AG04450 (cell line): Measurements from ENCODE around the gene MAD2L1. TPM values are rescaled to one million over a fixed set of nuclear protein-coding genes. Genes with fewer than 3 reads are reported as not detected.
A peak's percentile ranks its signal among the peaks of the same experiment; 100 is the strongest.

Experiments
- CTCF ChIA-PET: fragments of 300-600, 350-600 bp; formaldehyde crosslinking; extraction: SDS; loops from one replicate; lab custom pipeline; 2022; ENCODE audit warnings: antibody characterized with exemption, inconsistent platforms; lab: Charles Lee
- POLR2A ChIA-PET: fragments of 350-600 bp; formaldehyde crosslinking; extraction: SDS; loops from one replicate; lab custom pipeline; 2021; ENCODE audit warnings: antibody characterized with exemption, inconsistent platforms; lab: Yijun Ruan, JAX
- DNase-seq: peaks from one replicate; pipeline ENCODE4 v3.0.0-alpha.2; 2011; ENCODE audit warnings: low read depth, low spot score
- H3K27ac ChIP-seq: one replicate; pipeline ENCODE4 v1.5.1; 2012; ENCODE audit warnings: low read depth, low read length, control low read depth
- H3K27me3 ChIP-seq: one replicate; pipeline ENCODE4 v1.6.0; 2012; ENCODE audit warnings: low read length; ENCODE audit not compliant: control insufficient read depth, insufficient read depth
- H3K4me3 ChIP-seq: 2 replicates; pipeline ENCODE4 v1.5.1; 2011; ENCODE audit warnings: mild to moderate bottlenecking, low read depth, low read length, control low read depth
- H3K9me3 ChIP-seq: 2 replicates; pipeline ENCODE4 v1.5.1; 2012; ENCODE audit warnings: low read length; ENCODE audit not compliant: control insufficient read depth, insufficient read depth
- polyA plus RNA-seq: library from polyadenylated mRNA; depleted of rRNA; stranded (reverse); fragments of >200 nt; gene quantifications from 2 replicates; pipeline ENCODE4 v1.2.3, GENCODE V29; 2011
- TF ChIP-seq, protein P1 (sequence below): IDR thresholded peaks from 2 replicates; pipeline ENCODE4 v1.5.1; 2011; ENCODE audit warnings: low read depth, low read length, control low read depth, inconsistent platforms

Gene MAD2L1
- polyA plus RNA-seq, 1 experiment, result 18.6 TPM

DNA sequence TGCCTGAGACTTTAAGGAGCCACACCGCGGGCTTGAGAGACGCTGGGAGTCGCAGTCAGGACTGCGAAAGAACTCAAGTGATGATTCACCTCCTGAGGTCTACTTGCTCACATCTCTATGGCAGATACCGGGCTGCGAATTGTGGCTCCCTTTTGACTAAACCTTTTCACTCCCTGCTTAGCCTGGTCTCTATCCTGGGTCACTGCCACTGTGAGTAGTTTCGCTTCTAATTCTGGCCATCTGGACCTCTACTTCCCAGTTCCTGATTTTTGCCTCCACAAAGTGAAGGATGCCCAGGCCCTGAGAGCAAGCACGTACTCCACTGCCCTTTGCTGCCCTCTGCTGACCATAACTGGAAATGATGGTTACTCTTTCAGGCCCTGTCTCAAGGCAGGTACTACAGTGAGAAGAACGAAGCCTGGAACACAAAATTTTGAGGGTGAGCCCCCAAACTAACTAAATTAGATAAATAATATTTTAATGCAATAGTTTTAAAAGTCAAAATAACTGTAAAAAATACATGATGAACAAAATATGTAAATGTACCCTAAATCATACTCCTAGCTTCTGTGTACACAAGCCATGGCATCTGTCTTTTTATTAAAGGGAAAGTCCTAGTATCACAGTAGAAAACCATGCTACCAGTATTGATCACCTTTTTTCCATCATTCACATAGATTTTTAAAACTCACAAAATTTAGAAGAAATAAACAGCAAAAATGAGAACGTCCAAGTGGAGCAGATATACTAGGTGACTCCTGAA is 16.7 kb downstream of the MAD2L1 start:
- H3K27ac ChIP-seq, result peak overlapping the region; percentile 71
- CTCF ChIA-PET, result interaction anchor here (1.0 to 11.4 kb wide), 4 partner anchors 315 to 493 kb away, joined by 3 to 175 read pairs (median 13); partner anchors contain the start of gene PDE5A
- TF ChIP-seq, protein P1, sequence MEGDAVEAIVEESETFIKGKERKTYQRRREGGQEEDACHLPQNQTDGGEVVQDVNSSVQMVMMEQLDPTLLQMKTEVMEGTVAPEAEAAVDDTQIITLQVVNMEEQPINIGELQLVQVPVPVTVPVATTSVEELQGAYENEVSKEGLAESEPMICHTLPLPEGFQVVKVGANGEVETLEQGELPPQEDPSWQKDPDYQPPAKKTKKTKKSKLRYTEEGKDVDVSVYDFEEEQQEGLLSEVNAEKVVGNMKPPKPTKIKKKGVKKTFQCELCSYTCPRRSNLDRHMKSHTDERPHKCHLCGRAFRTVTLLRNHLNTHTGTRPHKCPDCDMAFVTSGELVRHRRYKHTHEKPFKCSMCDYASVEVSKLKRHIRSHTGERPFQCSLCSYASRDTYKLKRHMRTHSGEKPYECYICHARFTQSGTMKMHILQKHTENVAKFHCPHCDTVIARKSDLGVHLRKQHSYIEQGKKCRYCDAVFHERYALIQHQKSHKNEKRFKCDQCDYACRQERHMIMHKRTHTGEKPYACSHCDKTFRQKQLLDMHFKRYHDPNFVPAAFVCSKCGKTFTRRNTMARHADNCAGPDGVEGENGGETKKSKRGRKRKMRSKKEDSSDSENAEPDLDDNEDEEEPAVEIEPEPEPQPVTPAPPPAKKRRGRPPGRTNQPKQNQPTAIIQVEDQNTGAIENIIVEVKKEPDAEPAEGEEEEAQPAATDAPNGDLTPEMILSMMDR, result peak; percentile 90

DNA sequence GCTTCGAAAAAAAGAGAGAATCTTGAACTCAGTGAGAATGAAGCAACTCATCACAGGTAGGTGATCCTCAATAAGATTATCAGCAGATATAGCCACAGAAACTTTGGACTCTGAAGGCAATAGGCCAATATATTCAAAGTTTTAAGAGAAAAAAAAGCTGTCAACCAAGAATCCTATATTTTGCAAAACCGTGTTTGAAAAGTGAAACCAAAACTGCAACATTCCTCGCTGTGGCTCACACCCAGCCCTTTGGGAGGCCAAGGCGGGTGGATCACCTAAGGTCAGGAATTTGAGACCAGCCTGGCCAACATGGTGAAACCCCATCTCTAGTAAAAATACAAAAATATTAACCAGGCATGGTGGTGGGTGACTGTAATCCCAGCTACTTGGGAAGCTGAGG is 22.8 kb downstream of the MAD2L1 start:
- POLR2A ChIA-PET, result interaction anchor here (0.7 kb wide), 1 partner anchor 1010 kb away, joined by 3 read pairs; no protein-coding TSS in a partner anchor
- CTCF ChIA-PET, result no interaction called here

More for the DNA sequence above, 16.7 kb downstream of the MAD2L1 start:
- H3K4me3 ChIP-seq, result peak overlapping the region; percentile 31
- POLR2A ChIA-PET, result no interaction called here
- H3K9me3 ChIP-seq, result no peaks in the 10 kb centered on the region
- DNase-seq, result peak; percentile 78
- no peaks in the 10 kb centered on the region for H3K27me3 ChIP-seq

DNA sequence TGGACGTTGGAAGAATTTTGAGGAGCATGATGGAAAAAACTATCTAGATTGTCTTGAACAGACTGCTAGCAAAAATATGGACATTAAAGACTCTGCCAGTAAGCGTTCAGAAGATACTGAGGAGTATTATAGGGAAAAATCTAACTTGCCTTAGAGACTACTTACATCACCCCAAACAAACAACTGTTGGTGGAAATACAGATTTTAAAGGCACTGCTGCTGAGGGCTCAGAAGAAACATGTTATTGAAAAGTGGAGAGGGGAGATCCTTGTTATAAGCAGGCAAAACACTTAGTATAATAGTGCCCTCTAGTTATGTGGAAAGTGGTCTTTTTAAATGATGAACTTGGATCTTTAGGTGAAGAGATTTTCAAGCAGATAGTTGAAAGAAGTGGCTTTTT is 29.2 kb downstream of the MAD2L1 start:
- no peak overlapping the region for H3K27ac ChIP-seq
- no peaks in the 10 kb centered on the region for H3K27me3 ChIP-seq
- DNase-seq, result no peak
- ChIA-PET CTCF (interaction anchor here (1.2 kb wide), 1 partner anchor 13 kb away, joined by 3 read pairs; no protein-coding TSS in a partner anchor), POLR2A (no interaction called here)
- TF ChIP-seq, protein P1, result no peak
- no peak overlapping the region for H3K4me3 ChIP-seq
- no peaks in the 10 kb centered on the region for H3K9me3 ChIP-seq

More for the DNA sequence above, 22.8 kb downstream of the MAD2L1 start:
- H3K4me3 ChIP-seq, result no peak overlapping the region
- TF ChIP-seq, protein P1, result no peak
- H3K9me3 ChIP-seq, result peaks cover 4% of the 10 kb centered on the region
- DNase-seq, result no peak
- no peak overlapping the region for H3K27ac ChIP-seq
- no peaks in the 10 kb centered on the region for H3K27me3 ChIP-seq

DNA sequence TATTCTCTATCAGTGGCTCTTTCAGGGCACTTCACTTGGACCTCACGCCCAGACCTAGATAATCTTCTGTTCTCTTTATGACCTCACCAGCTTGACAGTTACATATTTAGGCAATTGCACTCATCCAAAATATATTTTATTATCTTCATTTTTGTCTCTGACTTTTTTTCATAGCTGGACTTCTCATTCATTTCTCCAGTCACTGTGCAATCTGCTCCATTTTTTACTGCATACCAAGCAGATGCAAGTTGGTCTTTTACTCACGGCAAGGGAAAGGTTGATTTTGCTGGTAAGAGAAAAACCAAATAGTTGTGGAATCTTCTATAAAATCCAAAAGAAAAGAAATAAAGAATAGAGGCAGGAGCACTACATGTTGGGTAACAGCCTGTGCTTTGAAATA is 31.7 kb downstream of the MAD2L1 start:
- Histone ChIP-seq H3K9me3 (no peaks in the 10 kb centered on the region), H3K27me3 (no peaks in the 10 kb centered on the region), H3K4me3 (no peak overlapping the region), H3K27ac (no peak overlapping the region)
- CTCF ChIA-PET, result interaction anchor here (0.7 kb wide), 1 partner anchor 428 kb away, joined by 5 read pairs; no protein-coding TSS in a partner anchor
- POLR2A ChIA-PET, result no interaction called here
- TF ChIP-seq, protein P1, result no peak
- DNase-seq, result no peak

DNA sequence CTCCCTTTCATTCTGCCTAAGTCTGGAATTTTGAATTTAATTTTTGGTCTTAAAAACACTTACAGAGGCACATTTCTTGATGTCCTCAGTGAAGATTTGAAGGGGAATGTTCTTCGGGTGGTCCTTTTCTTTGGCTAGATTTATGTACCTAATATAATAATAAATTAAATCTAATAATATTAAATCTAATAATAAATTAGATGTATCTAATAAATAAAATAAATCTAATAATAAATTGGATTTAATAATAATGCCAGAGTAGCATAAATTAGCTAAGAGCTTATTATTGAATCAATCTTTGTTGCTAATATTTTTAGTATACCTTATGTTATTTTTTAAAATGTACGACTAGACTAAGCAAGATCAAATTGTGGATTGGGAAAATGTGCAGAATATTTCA is 39.8 kb downstream of the MAD2L1 start:
- DNase-seq, result no peak
- Histone ChIP-seq H3K9me3 (no peaks in the 10 kb centered on the region), H3K4me3 (no peak overlapping the region), H3K27me3 (no peaks in the 10 kb centered on the region), H3K27ac (no peak overlapping the region)
- ChIA-PET POLR2A (no interaction called here), CTCF (no interaction called here)
- TF ChIP-seq, protein P1, result no peak
